GM12864 (cell line): Measurements from ENCODE around the gene ABCC10.

Source experiments
- DNase-seq: peaks from one replicate; pipeline ENCODE4 v3.0.0-alpha.2; 2011; ENCODE audit warnings: low read depth
- H3K4me3 ChIP-seq: 2 replicates; pipeline ENCODE4 v1.5.1; 2011; ENCODE audit warnings: mild to moderate bottlenecking, low read depth, low read length, control low read depth
- CTCF ChIP-seq: IDR thresholded peaks from 2 replicates; pipeline ENCODE4 v1.5.1; 2011; ENCODE audit warnings: low read depth, mild to moderate bottlenecking, moderate library complexity, low read length, control low read depth, inconsistent platforms; ENCODE audit errors: missing control alignments

Gene ABCC10

GRCh38 chr6:43477235-43478007, 50.1 kb downstream of the ABCC10 start, which contains the start of gene TJAP1:
Gene TJAP1, plus strand, starts transcription at chr6:43477570. Its CDS starts 21,432 bp downstream, at chr6:43499002.
- no peak for TF ChIP-seq CTCF
- H3K4me3 ChIP-seq = peak within 1 kb of the TSS; percentile 86
- DNase-seq = peak; percentile 46

DNA sequence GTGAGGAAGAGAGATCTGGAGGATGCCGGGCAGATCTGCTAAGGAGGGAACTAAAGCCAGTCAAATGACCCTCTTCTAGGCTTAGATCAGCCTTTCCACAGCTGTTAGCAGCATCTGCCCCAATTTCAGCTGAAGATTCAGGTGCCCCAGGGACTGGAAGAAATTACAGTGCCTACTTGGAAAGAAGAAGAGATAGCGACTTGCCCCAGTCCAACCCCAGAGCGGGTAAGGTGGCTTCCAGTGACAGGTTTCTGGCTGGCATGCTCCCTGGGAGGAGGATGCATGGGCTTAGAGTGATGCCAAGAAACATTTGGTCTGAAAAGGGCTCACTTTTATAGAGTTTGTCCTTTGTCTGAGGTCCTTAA, 50.6 kb downstream of the ABCC10 start:
- no peak for DNase-seq
- TF ChIP-seq CTCF = no peak
- H3K4me3 ChIP-seq = peak overlapping the region; percentile 86

GRCh38 chr6:43481075-43481474, 53.7 kb downstream of the ABCC10 start:
- TF ChIP-seq CTCF = no peak
- no peak for DNase-seq
- H3K4me3 ChIP-seq = no peak overlapping the region

GRCh38 chr6:43481591-43482236, 54.4 kb downstream of the ABCC10 start:
- no peak overlapping the region for H3K4me3 ChIP-seq
- no peak for DNase-seq
- no peak for TF ChIP-seq CTCF

DNA sequence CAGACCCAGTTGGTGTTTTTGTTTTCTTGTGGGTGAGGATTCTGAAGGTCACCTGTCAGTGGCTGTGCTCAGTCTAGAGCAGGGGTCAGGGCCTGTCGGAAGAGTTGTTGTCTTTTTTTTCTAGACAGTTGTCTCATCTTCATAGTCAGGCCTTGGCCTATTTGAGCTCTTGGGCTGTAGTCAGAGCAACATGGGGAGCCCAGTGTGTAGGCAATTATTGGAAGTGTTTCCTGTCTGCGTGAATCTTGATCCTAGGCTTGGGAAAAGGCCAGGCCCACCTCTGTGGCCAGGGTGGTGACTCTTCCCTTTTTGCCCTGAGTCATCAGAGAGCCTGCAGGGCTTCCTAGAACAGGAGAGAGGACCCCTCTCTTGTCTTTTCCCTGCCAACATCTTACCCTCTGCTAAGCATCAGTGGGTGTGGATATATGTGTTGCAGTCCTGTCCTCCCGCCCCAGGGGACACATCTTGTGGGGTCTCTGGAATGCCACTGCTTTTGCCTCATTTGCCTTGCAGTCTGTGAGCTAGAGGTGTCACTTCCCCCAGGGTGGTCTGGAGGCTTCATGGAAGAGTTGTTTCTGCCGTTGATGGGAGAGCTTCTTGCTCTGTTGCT, 61.4 kb downstream of the ABCC10 start:
- no peak overlapping the region for H3K4me3 ChIP-seq
- DNase-seq = no peak
- no peak for TF ChIP-seq CTCF

DNA sequence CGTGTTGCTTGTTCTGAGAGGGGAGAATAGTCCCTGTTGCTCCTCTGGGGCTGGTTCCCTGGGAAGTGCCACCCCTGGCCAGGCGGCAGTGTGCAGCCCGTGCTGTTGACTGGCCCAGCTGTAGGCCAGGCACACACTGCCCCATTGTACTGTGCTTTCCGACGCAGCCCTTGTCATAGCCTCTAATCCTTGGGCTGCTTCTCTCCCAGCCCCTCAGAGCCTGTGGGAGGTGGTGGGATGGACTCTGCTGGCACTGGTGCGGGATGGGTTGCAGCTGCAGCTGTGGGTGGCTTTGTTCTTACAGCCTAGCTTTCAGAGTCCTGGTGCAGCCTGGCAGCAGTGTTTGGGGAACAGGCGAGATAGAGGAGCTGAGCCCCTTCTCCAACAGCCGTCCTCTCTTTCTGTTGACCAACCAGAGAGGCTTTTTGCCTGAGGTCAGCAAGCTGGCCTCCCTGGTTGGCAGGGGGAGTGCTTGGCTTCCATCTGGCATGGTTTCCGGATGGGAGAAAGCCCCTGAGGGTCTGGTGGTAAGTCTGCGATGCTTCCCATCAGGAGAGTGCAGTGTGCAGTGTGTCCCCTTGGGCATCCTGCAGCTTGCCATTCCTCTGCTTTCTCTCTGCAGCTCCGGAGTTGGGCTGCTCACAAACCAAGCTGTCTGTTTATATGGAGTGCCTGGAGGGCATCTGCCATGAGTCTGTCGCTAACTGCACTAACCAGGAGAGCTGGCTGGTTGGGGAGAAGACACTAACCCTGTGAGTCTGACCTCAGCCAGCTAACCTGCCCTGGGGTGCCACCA, 62.1 kb downstream of the ABCC10 start:
- TF ChIP-seq CTCF = no peak
- DNase-seq = no peak
- no peak overlapping the region for H3K4me3 ChIP-seq
